ENCODE results near the gene ZPBP2.
"Not testable (repeated sequence)": the region's sequence is repeated elsewhere in the genome, so short reads cannot be mapped to it uniquely, and the experiment has no call there.

DNA sequence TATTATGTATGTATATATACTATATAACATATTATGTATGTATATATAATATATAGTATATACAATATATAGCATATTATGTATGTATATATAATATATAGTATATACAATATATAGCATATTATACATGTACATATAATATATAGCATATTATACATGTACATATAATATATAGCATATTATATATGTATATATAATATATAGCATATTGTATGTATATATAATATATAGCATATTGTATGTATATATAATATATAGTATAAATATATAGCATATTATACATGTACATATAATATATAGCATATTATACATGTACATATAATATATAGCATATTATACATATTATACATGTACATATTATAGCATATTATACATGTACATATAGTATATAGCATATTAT is 17.8 kb upstream of the ZPBP2 start:
- TF ChIP-seq, protein P1, sequence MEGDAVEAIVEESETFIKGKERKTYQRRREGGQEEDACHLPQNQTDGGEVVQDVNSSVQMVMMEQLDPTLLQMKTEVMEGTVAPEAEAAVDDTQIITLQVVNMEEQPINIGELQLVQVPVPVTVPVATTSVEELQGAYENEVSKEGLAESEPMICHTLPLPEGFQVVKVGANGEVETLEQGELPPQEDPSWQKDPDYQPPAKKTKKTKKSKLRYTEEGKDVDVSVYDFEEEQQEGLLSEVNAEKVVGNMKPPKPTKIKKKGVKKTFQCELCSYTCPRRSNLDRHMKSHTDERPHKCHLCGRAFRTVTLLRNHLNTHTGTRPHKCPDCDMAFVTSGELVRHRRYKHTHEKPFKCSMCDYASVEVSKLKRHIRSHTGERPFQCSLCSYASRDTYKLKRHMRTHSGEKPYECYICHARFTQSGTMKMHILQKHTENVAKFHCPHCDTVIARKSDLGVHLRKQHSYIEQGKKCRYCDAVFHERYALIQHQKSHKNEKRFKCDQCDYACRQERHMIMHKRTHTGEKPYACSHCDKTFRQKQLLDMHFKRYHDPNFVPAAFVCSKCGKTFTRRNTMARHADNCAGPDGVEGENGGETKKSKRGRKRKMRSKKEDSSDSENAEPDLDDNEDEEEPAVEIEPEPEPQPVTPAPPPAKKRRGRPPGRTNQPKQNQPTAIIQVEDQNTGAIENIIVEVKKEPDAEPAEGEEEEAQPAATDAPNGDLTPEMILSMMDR (conservative IDR thresholded peaks at IDR 0.05; ENCODE audit: low read depth, low read length): not testable (repeated sequence)
- not testable (repeated sequence) for TF ChIP-seq EZH2 (IDR thresholded peaks at IDR 0.05; ENCODE audit: low read length, unreplicated experiment); EZH2phosphoT487 (IDR thresholded peaks at IDR 0.05; ENCODE audit: borderline replicate concordance, low read length)
